ENCODE data around the gene GSTA4. TPM values are rescaled to one million over a fixed set of nuclear protein-coding genes. Genes with fewer than 3 reads are reported as not detected.

Gene GSTA4
- polyA plus RNA-seq, 1 donor from 2014 or later = 764 TPM

- no peaks in the 10 kb centered on the region for H3K27me3 ChIP-seq (ENCODE audit: insufficient read depth, low read depth, low read length)
- H3K9ac ChIP-seq (ENCODE audit: low read length) = no peak overlapping the region
- no peak for TF ChIP-seq RAD21 (conservative IDR thresholded peaks at IDR 0.05)
- no peaks in the 10 kb centered on the region for H3K9me2 ChIP-seq (ENCODE audit: insufficient read depth, low read length)
- no peaks in the 10 kb centered on the region for H3F3A ChIP-seq (ENCODE audit: insufficient read depth, low read length, poor library complexity, severe bottlenecking)
- no peak overlapping the region for H3K4me3 ChIP-seq (ENCODE audit: low read length)
- H4K20me1 ChIP-seq (ENCODE audit: insufficient read depth) = no peaks in the 10 kb centered on the region
- H3K27ac ChIP-seq (ENCODE audit: low read length) = no peak overlapping the region
- no peaks in the 10 kb centered on the region for H3K9me3 ChIP-seq (ENCODE audit: low read length)
- H3K36me3 ChIP-seq (ENCODE audit: insufficient read depth, low read length) = no peaks in the 10 kb centered on the region
- H2AFZ ChIP-seq (ENCODE audit: low read depth, low read length) = no peak overlapping the region
- no peak overlapping the region for H3K4me2 ChIP-seq (ENCODE audit: low read length)
- H3K79me2 ChIP-seq (replicated peaks; ENCODE audit: insufficient read depth, low read length) = no peaks in the 10 kb centered on the region
Observed at GRCh38 chr6:52976149-52976548, 18.9 kb downstream of the GSTA4 start.

DNA sequence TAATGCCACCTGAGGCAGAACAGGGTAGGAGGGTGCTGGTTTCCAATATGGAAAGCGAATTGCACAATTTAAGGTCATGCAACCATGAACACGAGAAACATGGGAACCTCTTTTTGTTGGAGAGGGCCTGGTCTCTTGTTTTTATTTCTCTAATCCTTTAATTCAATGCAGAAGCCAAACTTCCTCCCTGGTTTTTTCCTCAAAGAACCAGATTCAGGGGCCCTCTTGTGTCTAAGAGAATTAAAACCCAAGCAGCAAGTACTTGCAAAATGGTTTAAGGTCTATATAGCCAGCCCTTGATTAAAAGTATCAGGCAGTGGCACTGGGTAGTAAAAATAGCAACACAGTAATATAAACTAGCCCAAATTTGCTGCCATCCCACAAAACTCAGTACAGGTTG lies 19.5 kb downstream of the GSTA4 start:
- no peak overlapping the region for H3K27ac ChIP-seq (ENCODE audit: low read length)
- H2AFZ ChIP-seq (ENCODE audit: low read depth, low read length) = no peak overlapping the region
- H3K4me3 ChIP-seq (ENCODE audit: low read length) = no peak overlapping the region
- TF ChIP-seq, protein P1, sequence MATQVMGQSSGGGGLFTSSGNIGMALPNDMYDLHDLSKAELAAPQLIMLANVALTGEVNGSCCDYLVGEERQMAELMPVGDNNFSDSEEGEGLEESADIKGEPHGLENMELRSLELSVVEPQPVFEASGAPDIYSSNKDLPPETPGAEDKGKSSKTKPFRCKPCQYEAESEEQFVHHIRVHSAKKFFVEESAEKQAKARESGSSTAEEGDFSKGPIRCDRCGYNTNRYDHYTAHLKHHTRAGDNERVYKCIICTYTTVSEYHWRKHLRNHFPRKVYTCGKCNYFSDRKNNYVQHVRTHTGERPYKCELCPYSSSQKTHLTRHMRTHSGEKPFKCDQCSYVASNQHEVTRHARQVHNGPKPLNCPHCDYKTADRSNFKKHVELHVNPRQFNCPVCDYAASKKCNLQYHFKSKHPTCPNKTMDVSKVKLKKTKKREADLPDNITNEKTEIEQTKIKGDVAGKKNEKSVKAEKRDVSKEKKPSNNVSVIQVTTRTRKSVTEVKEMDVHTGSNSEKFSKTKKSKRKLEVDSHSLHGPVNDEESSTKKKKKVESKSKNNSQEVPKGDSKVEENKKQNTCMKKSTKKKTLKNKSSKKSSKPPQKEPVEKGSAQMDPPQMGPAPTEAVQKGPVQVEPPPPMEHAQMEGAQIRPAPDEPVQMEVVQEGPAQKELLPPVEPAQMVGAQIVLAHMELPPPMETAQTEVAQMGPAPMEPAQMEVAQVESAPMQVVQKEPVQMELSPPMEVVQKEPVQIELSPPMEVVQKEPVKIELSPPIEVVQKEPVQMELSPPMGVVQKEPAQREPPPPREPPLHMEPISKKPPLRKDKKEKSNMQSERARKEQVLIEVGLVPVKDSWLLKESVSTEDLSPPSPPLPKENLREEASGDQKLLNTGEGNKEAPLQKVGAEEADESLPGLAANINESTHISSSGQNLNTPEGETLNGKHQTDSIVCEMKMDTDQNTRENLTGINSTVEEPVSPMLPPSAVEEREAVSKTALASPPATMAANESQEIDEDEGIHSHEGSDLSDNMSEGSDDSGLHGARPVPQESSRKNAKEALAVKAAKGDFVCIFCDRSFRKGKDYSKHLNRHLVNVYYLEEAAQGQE (IDR thresholded peaks at IDR 0.05; ENCODE audit: borderline replicate concordance) = no peak
- TF ChIP-seq EP300 (conservative IDR thresholded peaks at IDR 0.05; ENCODE audit: poor library complexity, severe bottlenecking) = no peak
- no peak for TF ChIP-seq EZH2 (IDR thresholded peaks at IDR 0.05; ENCODE audit: borderline replicate concordance, insufficient read depth, low read length, poor library complexity, severe bottlenecking)
- no peak for TF ChIP-seq SMC3 (conservative IDR thresholded peaks at IDR 0.05; ENCODE audit: poor library complexity)
- no peak for TF ChIP-seq TAF1 (IDR thresholded peaks at IDR 0.05; ENCODE audit: low read depth)
- no peak for TF ChIP-seq POLR2AphosphoS5 (IDR thresholded peaks at IDR 0.05)
- TF ChIP-seq MXI1 (conservative IDR thresholded peaks at IDR 0.05; ENCODE audit: poor library complexity, severe bottlenecking) = no peak
- TF ChIP-seq CTCF (IDR thresholded peaks at IDR 0.05; ENCODE audit: poor library complexity, severe bottlenecking) = no peak
- no peak for TF ChIP-seq RAD21 (conservative IDR thresholded peaks at IDR 0.05)
- H3K4me2 ChIP-seq (ENCODE audit: low read length) = no peak overlapping the region
- no peaks in the 10 kb centered on the region for H3K9me3 ChIP-seq (ENCODE audit: low read length)
- H3K79me2 ChIP-seq (replicated peaks; ENCODE audit: insufficient read depth, low read length) = no peaks in the 10 kb centered on the region
- H3F3A ChIP-seq (ENCODE audit: insufficient read depth, low read length, poor library complexity, severe bottlenecking) = no peaks in the 10 kb centered on the region
- H3K36me3 ChIP-seq (ENCODE audit: insufficient read depth, low read length) = no peaks in the 10 kb centered on the region
- no peaks in the 10 kb centered on the region for H4K20me1 ChIP-seq (ENCODE audit: insufficient read depth)
- no peak overlapping the region for H3K9ac ChIP-seq (ENCODE audit: low read length)
- no peaks in the 10 kb centered on the region for H3K27me3 ChIP-seq (ENCODE audit: insufficient read depth, low read depth, low read length)
- no peaks in the 10 kb centered on the region for H3K9me2 ChIP-seq (ENCODE audit: insufficient read depth, low read length)

DNA sequence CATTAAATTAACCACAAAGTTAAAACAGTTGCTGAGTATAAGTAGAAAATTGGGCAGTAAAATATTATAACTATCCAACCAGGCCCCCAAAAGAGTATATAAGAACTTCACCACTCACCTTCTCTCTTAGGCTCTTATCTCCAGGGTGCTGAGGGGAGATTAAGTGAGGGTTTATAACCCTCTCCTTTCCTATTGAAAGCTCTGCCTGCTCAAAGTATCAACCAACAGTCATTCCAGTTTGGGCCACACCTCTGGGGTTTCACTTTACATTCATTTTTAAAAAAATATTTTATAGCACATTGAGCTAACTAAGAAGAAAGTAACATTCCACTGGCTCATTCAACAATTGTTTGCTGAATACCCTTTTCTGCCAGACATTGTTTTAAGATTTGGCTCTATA lies 22.1 kb downstream of the GSTA4 start:
- no peak overlapping the region for H3K9ac ChIP-seq (ENCODE audit: low read length)
- H3K27ac ChIP-seq (ENCODE audit: low read length) = no peak overlapping the region
- H3K36me3 ChIP-seq (ENCODE audit: insufficient read depth, low read length) = no peaks in the 10 kb centered on the region
- H3F3A ChIP-seq (ENCODE audit: insufficient read depth, low read length, poor library complexity, severe bottlenecking) = no peaks in the 10 kb centered on the region
- H3K9me3 ChIP-seq (ENCODE audit: low read length) = no peaks in the 10 kb centered on the region
- no peaks in the 10 kb centered on the region for H4K20me1 ChIP-seq (ENCODE audit: insufficient read depth)
- H3K9me2 ChIP-seq (ENCODE audit: insufficient read depth, low read length) = no peaks in the 10 kb centered on the region
- no peaks in the 10 kb centered on the region for H3K27me3 ChIP-seq (ENCODE audit: insufficient read depth, low read depth, low read length)
- no peak overlapping the region for H3K4me2 ChIP-seq (ENCODE audit: low read length)
- TF ChIP-seq RAD21 (conservative IDR thresholded peaks at IDR 0.05) (no peak), EP300 (conservative IDR thresholded peaks at IDR 0.05; ENCODE audit: poor library complexity, severe bottlenecking) (no peak), MXI1 (conservative IDR thresholded peaks at IDR 0.05; ENCODE audit: poor library complexity, severe bottlenecking) (no peak)
- no peaks in the 10 kb centered on the region for H3K79me2 ChIP-seq (replicated peaks; ENCODE audit: insufficient read depth, low read length)
- no peak overlapping the region for H2AFZ ChIP-seq (ENCODE audit: low read depth, low read length)
- H3K4me3 ChIP-seq (ENCODE audit: low read length) = no peak overlapping the region

Data from neural cell (in vitro differentiated cells).